HG03045 (cell line): ENCODE data around the gene POLR2M.

Experiments
- ATAC-seq: cut with Tn5 transposase; IDR thresholded peaks from one replicate; pipeline ENCODE4 v1.9.1; 2021; ENCODE audit warnings: mild to moderate bottlenecking, moderate library complexity; ENCODE audit not compliant: unreplicated experiment

POLR2M gene

DNA sequence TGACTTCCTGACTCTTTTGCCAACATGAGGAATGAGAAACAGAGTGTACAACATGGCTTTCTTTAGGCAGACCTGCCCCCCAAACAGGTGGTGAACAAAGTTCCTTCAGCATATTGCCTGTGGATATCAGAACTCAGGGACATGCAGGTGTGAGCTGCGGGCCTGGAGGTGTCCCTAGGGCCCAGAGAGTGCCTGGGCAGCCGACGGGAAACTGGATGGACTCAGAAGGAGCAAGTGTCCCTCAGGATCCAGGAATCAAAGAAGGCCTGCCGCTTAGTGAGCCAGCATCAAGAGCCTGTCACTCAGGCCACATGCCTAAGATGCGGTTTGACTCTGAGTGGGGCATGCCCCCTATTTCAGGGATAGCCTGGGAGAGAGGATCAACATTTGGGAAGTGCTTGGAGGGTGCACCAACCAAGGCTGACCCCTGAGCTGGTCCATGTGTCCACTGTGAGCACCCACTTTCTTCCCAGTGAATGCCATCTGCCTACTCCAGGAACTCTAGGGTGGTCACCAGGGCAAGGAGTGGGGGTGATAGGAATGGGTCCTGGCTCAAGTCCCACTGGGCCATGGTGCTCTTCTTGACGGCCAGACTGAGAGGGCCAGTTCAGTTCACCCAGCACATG, 16.1 kb upstream of the POLR2M start:
- ATAC-seq: no peak

- ATAC-seq: no peak
Observed at GRCh38 chr15:57691082-57691481, 15.4 kb upstream of the POLR2M start.

GRCh38 chr15:57692709-57693108, 13.8 kb upstream of the POLR2M start:
- ATAC-seq: no peak

- no peak for ATAC-seq
Observed at GRCh38 chr15:57694279-57694678, 12.2 kb upstream of the POLR2M start.

DNA sequence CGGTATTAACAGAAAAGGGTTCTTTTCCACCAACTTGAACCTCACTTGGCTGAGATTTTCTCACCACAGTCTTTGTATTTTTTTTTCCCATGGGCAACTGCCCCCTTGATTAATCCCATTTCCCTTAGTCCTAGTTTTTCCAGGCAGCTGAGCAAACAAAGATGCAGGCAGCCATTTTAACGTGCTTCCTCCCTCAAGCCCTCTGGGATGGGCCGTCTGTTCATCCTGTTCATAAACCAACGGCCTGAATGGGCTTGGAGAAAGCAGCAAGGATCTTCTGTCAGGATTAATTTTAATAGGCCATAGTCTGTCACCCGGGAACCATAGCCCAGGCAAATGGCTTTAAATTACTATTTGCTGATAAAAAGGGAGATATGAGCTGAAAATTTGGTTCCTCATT, 10.4 kb upstream of the POLR2M start:
- no peak for ATAC-seq

- ATAC-seq: no peak
Observed at GRCh38 chr15:57697588-57697987, 8.9 kb upstream of the POLR2M start.

- no peak for ATAC-seq
Observed at GRCh38 chr15:57698243-57698642, 8.3 kb upstream of the POLR2M start.

- ATAC-seq: no peak
Observed at GRCh38 chr15:57698991-57699390, 7.5 kb upstream of the POLR2M start.

GRCh38 chr15:57703387-57703786, 3.1 kb upstream of the POLR2M start:
- ATAC-seq: no peak

- no peak for ATAC-seq
Observed at GRCh38 chr15:57704441-57704840, 2.1 kb upstream of the POLR2M start.

GRCh38 chr15:57705746-57706404, 639 bp upstream of the POLR2M start:
- no peak for ATAC-seq

GRCh38 chr15:57708047-57708446, 1.5 kb downstream of the POLR2M start:
- ATAC-seq: no peak

GRCh38 chr15:57718309-57718708, 11.8 kb downstream of the POLR2M start:
- ATAC-seq: no peak

DNA sequence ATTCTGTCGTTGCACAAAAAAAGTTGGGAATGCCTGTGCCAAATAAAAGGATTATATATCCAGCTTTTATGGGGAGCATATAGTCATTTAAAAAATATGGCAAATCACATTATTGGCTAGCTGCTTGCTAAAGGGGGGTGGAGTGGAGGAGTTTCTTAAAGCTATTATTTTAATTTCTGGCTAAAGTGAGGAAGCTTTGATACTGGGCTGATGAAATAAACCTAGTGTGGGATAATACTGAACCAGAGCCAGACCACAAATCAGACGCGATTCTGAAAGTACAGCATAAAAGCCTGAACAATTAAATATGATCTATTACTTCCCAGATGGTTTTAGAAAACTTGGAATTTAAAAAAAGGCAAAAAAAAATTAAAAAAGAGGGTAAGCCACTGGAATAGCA, 14.4 kb downstream of the POLR2M start:
- ATAC-seq: no peak

DNA sequence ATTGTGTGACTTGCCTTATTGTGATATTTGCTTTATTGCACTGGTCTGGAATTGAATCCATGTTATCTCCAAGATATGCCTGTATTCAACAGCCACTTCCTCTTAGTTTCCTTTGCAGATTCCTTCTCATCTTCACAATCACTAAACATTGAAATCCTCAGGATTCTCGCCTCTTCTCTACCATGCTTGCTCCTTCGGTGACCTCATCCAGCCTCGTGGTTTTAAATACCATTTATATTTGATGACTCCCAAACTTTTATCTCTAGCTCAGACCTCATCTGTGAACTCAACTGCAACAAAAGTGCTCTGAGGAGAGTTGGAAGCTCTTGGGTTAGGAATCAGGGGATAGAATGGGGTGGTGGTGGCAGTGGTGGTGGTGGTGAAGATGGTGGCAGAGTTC, 19.9 kb downstream of the POLR2M start:
- no peak for ATAC-seq

DNA sequence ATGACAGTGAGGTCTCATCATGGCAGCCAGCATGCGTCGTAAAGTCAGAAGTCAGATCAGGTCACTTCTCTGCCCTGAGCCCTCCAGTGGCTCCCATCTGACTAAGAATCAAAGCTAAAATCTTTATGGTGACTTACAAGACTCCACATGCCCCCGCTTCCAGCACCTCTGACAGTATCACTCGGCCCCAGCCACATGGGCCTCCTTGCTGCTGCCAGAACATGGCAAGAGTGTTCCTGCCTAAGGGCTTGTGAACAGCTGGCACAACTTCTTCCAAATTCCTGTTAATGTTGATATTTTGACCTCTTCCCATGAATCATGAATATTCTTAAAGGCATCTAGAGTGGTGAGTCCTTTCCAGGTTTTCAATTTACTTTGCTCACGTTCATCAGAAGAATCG, 20.5 kb downstream of the POLR2M start:
- ATAC-seq: no peak

GRCh38 chr15:57728436-57728835, 21.9 kb downstream of the POLR2M start:
- no peak for ATAC-seq

DNA sequence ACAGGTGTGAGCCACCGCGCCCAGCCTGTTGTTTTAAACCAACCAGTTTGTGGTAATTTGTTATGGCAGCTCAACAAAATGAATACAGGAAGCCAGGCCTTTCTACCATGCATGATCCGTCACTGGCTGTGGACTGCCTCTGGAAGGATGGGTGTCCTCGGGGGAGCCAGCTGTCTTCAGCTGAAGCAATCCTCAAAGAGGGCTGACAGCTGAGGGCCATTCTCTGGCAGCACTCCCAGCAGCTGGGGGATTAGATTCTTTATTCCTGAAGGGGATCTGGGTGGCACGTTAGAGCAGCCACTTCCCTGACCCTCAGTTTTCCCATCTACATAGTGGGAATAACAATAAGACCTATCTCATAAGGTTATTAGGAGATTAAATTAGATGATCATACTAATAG, 24.4 kb downstream of the POLR2M start:
- no peak for ATAC-seq

DNA sequence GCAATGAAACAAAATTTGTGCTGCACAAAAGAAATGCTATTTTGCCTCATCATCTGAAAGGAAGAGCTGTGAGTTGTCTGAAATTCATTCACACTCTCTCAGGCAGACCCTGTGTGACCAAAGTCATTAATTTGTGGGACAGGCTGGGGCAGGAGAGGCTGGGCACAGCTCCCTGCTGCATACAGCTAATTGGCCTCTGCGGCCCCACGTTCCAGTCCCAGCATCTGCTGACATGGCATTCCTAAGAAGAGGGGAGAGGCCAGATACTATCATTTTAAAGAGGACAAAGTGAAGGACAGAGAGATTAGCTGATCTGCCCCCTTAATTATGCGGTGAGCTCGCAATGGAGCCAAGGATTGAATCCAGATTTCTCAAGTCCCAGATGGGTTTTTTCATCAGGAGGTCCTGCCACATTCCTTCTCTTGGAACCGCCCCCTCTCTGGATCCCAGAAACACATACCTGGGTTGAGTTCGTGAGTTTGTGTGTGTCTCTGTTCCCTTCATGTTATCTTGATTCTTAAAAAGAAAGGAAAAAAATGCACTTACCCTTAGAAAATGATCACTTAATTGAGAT, 25.1 kb downstream of the POLR2M start:
- no peak for ATAC-seq

DNA sequence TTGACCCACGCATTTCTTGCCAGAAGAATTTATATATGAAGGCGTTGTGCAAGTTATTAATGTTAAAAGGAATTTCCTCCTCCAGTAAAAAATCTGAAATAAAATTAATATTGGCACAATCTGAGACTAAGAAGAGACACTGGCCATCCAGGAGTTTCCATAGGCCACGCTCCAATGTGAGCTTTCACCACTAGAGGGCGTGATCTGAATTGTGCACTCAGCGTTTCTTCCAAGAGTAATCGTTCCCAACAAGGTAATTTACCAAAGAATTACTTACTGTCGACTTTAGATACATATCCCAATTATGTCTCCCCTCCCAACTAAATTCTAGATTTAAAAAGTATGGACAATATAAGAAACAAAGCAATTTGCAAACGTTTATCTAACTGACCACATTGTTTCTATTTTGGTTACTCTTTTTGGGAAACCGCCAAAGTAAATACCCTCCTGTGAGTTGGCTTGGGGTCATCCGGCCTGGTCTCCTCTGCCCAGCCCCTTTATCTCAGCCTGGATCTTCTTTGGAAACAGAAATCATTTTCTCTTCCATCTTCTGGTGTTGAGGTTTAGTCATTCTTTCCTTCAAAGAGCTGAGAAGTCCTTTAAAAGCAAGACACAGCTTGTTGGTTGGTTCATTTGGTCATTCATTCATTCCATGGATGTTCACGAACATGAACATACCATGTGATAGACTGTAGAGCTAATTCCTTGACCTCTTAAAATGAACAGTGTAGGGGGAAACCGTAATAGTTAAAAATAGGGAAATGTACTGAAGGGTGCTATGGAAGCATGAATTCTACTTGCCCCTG, 26.2 kb downstream of the POLR2M start:
- no peak for ATAC-seq

DNA sequence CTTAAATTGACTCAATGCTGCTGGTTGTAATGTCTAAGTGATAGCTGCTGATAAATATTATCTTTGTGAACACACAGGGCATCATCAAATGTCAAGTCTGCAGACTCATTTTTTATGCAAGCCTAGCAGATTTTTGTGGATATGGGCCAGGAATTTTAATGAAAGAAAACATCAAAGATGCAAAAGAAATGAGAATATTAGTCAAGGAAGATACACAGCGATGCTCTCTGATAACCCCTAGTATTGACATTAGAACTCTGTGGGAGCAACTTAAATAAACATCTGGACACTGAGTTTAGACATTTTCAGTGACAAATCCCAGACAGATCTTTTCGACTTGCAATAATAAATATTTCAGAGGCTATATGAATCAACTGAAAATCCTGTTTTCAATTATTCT, 28.3 kb downstream of the POLR2M start:
- no peak for ATAC-seq

- no peak for ATAC-seq
Observed at GRCh38 chr15:57735431-57735830, 28.9 kb downstream of the POLR2M start.
